GM12872 (cell line): ENCODE data around the gene MYT1.

Source experiments
- TF ChIP-seq, protein P1 (sequence below): IDR thresholded peaks from 3 replicates; pipeline ENCODE4 v1.5.1; 2011; ENCODE audit warnings: low read depth, mild to moderate bottlenecking, low read length, moderate library complexity; ENCODE audit not compliant: insufficient read depth

MYT1 gene

DNA sequence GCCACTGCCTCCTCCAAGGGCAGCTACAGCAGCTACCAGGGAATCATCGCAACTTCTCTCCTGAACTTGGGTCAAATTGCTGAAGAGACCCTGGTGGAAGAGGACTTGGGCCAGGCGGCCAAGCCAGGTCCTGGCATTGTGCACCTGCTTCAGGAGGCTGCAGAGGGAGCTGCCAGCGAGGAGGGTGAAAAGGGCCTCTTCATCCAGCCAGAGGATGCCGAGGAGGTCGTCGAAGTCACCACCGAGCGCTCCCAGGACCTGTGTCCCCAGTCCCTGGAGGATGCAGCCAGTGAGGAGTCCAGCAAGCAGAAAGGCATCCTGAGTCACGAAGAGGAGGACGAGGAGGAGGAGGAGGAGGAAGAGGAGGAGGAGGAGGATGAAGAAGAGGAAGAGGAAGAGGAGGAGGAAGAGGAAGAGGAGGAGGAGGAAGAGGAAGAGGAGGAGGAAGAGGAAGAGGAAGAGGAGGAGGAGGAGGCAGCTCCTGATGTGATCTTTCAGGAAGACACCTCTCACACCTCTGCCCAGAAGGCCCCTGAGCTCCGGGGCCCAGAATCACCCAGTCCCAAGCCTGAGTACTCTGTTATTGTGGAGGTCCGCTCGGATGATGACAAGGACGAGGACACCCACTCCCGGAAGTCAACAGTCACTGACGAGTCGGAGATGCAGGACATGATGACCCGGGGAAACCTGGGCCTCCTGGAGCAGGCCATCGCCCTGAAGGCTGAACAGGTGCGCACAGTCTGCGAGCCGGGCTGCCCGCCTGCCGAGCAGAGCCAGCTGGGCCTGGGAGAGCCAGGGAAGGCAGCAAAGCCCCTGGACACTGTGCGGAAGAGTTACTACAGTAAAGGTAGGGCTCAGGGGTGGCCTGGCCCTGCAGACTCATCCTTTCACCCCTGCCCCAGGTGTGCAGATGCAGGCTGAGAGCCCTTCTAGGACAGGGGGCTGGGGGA, 43.7 kb downstream of the MYT1 start:
- TF ChIP-seq, protein P1, sequence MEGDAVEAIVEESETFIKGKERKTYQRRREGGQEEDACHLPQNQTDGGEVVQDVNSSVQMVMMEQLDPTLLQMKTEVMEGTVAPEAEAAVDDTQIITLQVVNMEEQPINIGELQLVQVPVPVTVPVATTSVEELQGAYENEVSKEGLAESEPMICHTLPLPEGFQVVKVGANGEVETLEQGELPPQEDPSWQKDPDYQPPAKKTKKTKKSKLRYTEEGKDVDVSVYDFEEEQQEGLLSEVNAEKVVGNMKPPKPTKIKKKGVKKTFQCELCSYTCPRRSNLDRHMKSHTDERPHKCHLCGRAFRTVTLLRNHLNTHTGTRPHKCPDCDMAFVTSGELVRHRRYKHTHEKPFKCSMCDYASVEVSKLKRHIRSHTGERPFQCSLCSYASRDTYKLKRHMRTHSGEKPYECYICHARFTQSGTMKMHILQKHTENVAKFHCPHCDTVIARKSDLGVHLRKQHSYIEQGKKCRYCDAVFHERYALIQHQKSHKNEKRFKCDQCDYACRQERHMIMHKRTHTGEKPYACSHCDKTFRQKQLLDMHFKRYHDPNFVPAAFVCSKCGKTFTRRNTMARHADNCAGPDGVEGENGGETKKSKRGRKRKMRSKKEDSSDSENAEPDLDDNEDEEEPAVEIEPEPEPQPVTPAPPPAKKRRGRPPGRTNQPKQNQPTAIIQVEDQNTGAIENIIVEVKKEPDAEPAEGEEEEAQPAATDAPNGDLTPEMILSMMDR = no peak

DNA sequence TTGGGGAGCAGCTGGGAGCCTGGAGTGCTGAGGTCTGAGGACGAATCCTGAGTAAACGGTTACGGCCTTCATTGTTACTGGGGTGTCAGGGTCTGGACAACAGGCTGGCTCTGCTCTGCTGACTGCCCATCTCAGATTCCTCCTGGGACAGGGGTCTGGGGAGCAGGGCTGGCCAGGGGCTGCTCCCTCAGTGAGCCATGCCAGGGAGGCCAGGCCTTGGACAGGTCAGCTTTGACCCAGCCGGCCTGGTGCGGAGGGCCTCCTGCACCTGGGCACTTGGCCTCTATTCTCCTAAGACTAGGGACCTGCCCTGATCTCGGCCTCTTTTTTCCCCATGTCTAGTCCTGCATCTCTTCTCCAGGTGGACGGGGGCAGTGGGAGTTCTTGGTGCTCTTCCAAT, 44.9 kb downstream of the MYT1 start:
- TF ChIP-seq, protein P1 = no peak

DNA sequence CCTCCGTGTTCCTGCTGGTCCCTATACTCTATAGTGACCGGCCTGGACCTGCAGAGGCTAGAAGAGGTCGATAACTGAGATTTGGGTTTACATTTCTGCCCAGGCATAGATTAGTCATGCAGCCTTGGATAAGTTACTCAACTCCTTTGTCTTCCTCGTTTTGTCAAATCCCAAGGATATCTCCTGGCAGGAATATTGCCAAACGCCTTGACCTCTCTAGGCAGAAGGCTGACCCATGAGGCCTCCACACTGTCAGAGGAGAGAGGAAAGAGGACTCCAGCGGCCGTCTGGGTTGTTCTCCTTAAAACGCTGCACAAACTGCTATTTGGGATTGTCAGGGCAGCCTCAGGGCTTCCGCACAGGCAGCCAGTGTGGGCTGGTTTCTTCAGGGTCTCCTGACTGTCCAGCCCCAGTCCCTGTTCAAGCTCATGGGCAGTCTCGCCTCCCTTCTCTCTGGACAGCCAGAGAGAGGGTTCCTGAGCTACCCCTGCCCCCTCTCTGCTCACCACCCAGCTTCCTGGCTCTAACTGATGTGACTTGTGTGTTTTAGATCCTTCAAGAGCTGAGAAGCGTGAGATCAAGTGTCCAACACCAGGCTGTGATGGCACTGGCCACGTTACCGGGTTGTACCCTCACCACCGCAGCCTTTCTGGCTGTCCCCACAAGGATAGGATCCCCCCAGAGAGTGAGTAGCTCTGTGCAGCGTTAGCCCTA, 46.6 kb downstream of the MYT1 start:
- TF ChIP-seq, protein P1 = no peak

DNA sequence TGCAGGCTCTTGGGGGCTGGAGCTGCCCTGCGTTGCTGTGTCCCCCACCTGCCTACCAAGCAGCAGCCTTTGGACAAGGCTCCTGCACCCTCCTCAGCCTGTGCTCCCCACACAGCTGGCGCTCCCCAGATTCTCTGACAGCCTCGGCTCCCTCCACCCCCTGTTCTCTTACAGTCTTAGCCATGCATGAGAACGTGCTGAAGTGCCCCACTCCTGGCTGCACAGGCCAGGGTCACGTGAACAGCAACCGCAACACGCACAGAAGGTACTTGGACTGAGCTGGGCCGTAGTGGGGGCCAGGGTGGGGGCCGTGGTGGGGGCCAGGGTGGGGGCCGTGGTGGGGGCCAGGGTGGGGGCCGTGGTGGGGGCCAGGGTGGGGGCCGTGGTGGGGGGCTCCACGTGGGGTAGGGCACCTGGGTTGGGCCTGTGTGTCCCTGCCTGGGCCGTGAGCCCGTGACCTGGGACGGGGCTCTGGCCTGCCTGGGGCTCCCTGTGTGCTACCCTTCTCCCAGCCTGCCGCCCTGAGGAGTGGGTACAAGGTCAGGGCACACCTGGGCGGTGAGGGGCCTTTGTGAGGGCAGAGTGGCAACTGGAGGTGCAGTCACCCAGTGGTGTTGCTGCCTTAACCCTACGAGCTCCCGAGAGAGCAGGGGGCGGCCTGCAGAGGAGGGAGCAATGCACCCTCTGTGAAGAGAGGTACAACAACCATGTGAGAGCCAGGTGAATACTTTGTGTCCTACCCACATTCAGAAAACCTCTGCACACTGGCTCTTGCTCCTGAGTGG, 47.8 kb downstream of the MYT1 start:
- TF ChIP-seq, protein P1 = no peak

DNA sequence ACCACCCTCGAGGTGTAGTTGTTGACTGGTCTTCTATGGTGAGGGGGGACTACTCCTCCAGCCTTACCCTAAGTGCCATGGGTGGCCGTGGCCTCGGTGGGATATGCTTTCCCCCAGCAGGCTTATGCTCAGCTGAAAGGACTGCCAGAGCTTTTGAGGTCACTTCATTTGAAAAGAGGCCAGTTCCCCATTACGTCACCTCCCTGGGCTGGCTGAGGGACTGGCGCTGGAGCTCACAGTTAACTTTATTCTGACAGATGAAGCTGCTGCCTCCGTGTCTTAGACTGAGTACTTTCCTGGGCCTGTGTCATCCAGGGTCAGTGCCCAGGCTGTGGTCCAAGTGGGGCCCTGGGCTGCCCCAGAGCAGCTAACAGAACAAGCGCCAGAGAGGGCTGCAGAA, 48.5 kb downstream of the MYT1 start:
- TF ChIP-seq, protein P1 = no peak

DNA sequence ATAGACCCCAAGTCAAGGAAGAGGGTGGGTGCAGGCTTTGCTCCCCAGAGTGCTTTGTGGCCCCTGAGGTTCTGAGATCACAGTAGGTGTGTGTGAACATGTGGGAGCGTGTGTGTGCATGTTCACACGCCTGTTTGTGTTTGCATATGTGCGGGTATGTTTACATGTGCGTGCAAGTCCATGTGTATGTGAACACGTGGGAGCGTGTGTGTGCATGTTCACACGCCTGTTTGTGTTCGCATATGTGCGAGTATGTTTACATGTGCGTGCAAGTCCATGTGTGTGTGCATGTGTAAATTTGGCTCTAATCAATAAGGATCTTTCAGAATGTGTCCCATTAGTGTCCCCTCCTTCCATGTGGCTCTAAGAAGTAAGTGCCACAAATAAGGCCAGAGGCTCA, 49.9 kb downstream of the MYT1 start:
- TF ChIP-seq, protein P1 = no peak

DNA sequence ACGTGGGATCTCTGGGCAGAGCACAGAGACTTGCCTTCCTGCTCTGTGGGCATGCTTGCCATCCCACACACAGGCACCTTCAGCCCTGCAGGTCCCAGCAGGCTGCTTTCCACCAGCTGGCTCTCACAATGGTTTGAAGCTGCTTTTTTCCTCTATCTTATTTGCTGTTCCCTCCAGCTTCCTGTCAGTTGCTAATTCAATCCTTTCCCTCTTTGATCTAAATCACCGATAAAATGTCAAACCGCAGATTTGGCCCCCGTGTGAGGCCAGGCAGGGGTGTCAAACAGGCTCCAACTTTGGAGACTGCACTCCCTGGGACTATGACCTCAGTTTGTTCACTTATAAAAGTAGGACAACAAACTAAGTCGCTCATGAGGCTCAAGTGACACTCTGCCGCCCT, 50.7 kb downstream of the MYT1 start:
- TF ChIP-seq, protein P1 = no peak
